Measurements from ENCODE around the gene SLC25A29. TPM values are rescaled to one million over a fixed set of nuclear protein-coding genes. Genes with fewer than 3 reads are reported as not detected.

The SLC25A29 gene
- total and polyA plus RNA-seq, 7 donors = 3.0 to 40.4 (median 26.7) TPM

GRCh38 chr14:100241279-100241678, 65.0 kb downstream of the SLC25A29 start:
- intact Hi-C loops (cut with DNase I) = loop anchor here (2.0 kb wide), 2 partner anchors 66 to 136 kb away; partner anchors contain the start of genes SLC25A29 and WDR25
- no peak for DNase-seq
- Histone ChIP-seq H3K4me3 (peak overlapping the region; percentile 49 to 100 (median 98)), H3K27ac (peak overlapping the region; percentile 93 to 100 (median 98)), H3K9me3 (no peaks in the 10 kb centered on the region), H3K27me3 (no peaks in the 10 kb centered on the region), H3K4me1 (peaks cover 0 to 64% (median 61%) of the 10 kb centered on the region in 4 donors), H3K36me3 (no peaks in the 10 kb centered on the region)
- TF ChIP-seq POLR2A (IDR thresholded peaks at IDR 0.05) = no peak
- TF ChIP-seq, protein P1, sequence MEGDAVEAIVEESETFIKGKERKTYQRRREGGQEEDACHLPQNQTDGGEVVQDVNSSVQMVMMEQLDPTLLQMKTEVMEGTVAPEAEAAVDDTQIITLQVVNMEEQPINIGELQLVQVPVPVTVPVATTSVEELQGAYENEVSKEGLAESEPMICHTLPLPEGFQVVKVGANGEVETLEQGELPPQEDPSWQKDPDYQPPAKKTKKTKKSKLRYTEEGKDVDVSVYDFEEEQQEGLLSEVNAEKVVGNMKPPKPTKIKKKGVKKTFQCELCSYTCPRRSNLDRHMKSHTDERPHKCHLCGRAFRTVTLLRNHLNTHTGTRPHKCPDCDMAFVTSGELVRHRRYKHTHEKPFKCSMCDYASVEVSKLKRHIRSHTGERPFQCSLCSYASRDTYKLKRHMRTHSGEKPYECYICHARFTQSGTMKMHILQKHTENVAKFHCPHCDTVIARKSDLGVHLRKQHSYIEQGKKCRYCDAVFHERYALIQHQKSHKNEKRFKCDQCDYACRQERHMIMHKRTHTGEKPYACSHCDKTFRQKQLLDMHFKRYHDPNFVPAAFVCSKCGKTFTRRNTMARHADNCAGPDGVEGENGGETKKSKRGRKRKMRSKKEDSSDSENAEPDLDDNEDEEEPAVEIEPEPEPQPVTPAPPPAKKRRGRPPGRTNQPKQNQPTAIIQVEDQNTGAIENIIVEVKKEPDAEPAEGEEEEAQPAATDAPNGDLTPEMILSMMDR (IDR thresholded peaks at IDR 0.05) = no peak
- TF ChIP-seq EP300 (IDR thresholded peaks at IDR 0.05) = no peak
- no peak for TF ChIP-seq POLR2AphosphoS5 (IDR thresholded peaks at IDR 0.05)
- 19 to 38% methylated on average over 3 of the region's 3 CpGs for WGBS, 2 donors

Small RNA genes within 50 kb of the gene (small RNA-seq; reads per million reads assigned to genes)
- gene MIR345 (2.3 to 8.2 (median 7.7) reads per million in 3 donors), gene RN7SL523P (0 reads per million in 3 donors)

Other genes starting within 250 kb of the SLC25A29 start
- 10 to 100 TPM; 26.4 to 56.2 (median 38.5) TPM for gene EVL, start 241.0 kb downstream of the SLC25A29 start, total RNA-seq
- 100 to 1,000 TPM in 1 of 3 donors, 1 to 10 TPM in 2; 6.5 to 100 (median 8.4) TPM for gene EVL, start 241.0 kb downstream of the SLC25A29 start, polyA plus RNA-seq
- gene DEGS2, start 146.8 kb downstream of the SLC25A29 start, total RNA-seq = under 1 TPM; under 0.01 to 0.54 (median 0.39) TPM
- gene DEGS2, start 146.8 kb downstream of the SLC25A29 start, polyA plus RNA-seq = 10 to 100 TPM in 1 of 3 donors, 1 to 10 TPM in 2; 2.4 to 11.9 (median 2.8) TPM
- gene YY1, start 67.3 kb downstream of the SLC25A29 start, total RNA-seq = 10 to 100 TPM; 53.9 to 61.5 (median 55.2) TPM
- gene YY1, start 67.3 kb downstream of the SLC25A29 start, polyA plus RNA-seq = 10 to 100 TPM; 26.7 to 46.7 (median 40.2) TPM
- gene SLC25A47, start 16.9 kb upstream of the SLC25A29 start, total RNA-seq = not detected
- gene SLC25A47, start 16.9 kb upstream of the SLC25A29 start, polyA plus RNA-seq = under 1 TPM in 1 of 3 donors, not detected in 2; 0.22 TPM
- 10 to 100 TPM in 3 of 4 donors, 1 to 10 TPM in 1; 8.7 to 21.0 (median 11.5) TPM for gene WDR25, start 70.0 kb upstream of the SLC25A29 start, total RNA-seq
- gene WDR25, start 70.0 kb upstream of the SLC25A29 start, polyA plus RNA-seq = 1 to 10 TPM; 6.9 to 9.6 (median 7.3) TPM

All from sigmoid colon (tissue), 7 donors.